GM21825 (cell line): ENCODE measurements around the gene ADA.

Source experiments
- ATAC-seq: cut with Tn5 transposase; IDR thresholded peaks from one replicate; pipeline ENCODE4 v1.9.1; 2021; ENCODE audit warnings: mild to moderate bottlenecking, moderate library complexity; ENCODE audit not compliant: unreplicated experiment

ADA gene

DNA sequence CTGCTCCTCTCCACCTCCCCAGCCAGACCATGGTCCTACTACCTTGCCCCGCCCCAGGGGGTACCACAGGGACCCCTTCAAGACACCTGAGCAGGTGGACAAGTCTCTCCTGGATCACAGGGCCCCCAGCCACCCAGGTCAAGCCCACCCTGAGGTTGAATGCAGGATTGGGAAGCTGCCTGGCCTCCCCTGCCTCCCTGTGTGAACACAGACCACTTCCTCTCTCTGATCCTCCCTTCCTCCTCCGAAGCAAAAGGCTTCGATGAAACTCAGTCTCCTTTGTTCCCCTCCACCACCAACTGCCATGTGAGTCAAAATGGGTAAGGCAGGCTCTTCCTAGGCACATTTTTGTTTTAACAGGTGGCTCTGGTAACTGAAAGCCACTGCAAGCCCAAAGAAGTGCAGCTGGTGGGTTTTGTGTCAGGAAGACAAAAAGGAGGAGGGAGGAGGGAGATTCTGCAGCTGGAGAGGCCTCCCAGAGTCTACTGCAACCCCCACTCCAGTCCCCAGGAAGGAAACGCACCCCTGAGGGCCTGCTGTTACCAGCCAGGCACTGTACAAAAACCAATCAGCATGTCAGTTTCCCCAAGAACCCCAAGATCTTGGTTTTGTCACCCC lies 5.4 kb downstream of the ADA start:
- peak; percentile 25 for ATAC-seq

DNA sequence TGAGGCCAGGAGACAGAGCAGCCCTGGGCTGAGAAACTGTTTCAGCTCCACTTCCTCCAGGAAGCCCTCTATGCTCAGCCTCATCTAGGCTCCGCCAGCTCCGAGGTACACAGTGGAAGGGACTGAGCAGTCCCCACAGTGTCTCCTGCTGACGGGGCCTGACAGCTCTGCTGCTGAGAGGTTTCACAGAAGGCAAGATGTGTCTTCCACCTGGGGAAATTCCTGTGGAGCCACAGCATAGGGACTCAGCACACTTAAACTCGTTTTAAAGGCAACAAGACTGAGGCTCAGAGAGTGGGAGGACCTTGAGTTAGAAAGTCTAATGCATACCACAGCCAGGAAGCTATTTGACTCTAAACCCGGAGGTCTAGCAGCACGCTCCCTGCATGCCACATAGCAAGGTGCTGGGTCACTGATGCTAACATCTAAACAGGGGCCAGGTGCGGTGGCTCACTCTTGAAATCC lies 6.8 kb downstream of the ADA start:
- no peak for ATAC-seq

GRCh38 chr20:44644230-44644617 lies 7.3 kb downstream of the ADA start:
- ATAC-seq: no peak

GRCh38 chr20:44643596-44644229 lies 7.8 kb downstream of the ADA start:
- no peak for ATAC-seq

- ATAC-seq: no peak
Observed at GRCh38 chr20:44643154-44643519, 8.4 kb downstream of the ADA start.

GRCh38 chr20:44642203-44643153 lies 9.0 kb downstream of the ADA start:
- ATAC-seq: no peak

DNA sequence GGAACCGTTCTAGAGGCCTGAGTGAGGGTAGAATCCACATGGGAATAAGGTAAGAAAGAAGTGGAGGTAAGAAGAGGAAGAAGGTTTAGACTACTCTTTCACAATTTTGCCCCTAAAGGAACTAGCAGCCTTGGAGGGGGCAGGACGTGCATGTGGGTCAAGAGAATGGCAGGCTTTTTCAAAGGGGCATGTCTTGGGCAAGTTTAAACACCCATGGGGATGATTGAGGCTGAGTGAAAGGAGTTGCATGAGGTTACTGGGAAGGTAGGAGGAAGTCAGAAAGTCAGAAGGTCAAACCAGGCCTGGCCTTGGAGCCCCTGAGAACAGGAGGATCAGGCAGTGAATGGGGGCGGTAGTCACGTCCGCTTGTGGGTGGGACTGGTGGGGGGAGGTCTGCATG lies 10.2 kb downstream of the ADA start:
- no peak for ATAC-seq

GRCh38 chr20:44640522-44640921 lies 11.0 kb downstream of the ADA start:
- ATAC-seq: no peak

DNA sequence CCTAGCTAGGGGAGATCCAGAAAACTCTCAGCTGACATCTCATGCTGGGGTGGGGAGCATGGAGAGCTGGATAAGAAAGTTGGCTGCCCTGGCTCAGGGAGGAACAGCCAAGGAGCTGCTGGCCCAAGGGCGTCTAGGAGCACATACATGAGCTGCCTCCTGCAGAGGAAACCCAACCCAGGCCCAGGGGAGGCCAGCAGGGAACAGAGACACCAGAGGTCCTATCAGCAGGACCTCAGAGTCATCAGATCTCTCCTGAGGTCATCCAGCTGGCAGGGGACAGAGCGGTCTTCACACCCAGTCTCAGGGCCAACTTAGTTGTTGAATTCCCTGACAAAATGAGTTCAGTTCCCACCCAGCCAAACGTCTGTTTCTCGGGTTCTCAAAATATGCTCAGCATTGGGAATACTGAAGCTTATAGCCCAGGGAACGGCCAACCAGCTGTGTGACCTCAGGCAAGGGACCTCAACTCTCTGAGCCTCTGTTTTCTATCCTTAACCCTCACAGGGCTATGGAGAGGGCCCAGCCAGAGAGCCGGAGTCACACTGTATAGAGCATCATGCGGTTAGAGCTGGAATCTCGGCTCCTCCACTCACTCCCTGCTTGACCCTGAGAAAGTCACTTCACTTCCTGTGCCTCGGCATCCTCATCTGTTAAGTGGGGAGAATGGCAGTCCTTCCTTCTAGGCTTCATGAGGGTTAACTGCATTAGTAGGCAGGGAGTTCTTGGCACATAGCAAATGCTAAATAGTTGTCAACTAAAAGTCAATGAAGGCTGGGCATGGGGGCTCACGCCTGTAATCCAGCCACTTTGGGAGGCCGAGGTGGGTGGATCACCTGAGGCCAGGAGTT lies 13.8 kb downstream of the ADA start:
- ATAC-seq: no peak

DNA sequence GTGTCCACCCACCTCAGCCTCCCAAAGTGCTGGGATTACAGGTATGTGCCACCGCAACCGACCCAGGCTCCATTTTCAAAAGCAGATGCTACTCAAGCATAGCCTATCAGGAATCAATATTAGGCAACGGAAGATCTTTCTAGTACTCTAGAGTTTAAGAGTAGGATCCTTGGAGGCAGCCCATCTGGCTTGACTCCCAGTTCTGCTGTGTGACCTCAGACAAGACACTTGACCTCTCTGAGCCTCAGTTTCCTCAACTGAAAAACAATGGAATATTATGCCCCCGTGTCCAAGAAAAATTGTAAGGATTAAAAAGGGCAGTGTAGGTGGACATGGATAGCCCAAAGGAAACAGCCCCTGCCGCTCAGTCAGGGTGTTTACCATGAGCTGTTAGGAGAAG lies 14.5 kb downstream of the ADA start:
- no peak for ATAC-seq

- no peak for ATAC-seq
Observed at GRCh38 chr20:44635877-44636276, 15.6 kb downstream of the ADA start.

- ATAC-seq: no peak
Observed at GRCh38 chr20:44633872-44634600, 17.5 kb downstream of the ADA start.

DNA sequence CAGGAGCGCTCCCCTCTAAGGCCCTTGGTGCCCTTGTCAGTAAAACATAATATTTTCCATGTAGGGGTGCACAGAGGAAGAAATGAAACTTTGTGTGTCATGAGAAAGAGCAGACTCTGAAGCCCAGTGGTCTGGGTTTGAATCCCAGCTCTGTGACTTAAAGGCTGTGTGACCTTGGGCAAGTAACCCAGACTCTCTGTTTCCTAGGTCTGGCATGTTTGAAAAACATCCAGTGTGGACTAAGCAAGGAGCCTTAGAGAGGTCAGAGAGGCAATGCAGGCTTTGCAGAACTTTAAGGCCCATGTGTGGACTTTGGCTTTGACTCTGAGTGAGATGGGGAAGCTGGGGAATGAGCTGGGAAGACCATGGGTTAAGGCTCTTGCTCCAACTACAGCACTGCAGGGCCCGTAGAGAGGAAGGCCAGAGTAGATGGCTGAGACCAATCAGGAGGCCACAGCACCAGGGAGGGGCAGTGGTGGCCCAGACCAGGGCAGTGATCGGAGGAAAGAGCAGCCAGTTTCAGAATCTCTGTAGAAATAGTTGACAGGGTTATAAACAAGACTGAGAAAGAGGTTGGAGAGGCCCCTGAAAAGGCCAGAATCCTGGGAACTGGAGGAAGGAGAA lies 18.2 kb downstream of the ADA start:
- ATAC-seq: no peak

- ATAC-seq: no peak
Observed at GRCh38 chr20:44632103-44632752, 19.3 kb downstream of the ADA start.

- no peak for ATAC-seq
Observed at GRCh38 chr20:44630297-44630696, 21.2 kb downstream of the ADA start.

DNA sequence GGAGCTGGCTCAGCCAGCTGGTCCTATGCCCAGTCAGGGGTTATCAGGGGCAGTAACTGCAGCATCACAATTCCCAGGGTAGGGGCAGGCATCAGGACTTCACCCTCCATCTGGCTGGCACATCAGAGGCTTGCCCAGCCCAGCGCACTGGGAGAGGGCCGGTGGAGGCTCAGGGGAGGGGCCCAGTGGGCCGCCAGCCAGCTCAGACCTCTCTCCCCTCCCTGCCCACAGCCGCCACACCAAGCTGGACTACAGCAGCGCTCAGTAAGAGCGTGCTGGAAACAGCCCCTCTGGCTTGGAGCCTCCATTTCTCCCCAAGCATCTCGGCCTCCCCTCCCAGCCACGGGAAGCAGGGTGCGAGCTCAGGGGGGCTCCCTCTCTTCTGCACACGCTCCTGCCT lies 22.0 kb downstream of the ADA start:
- ATAC-seq: no peak

GRCh38 chr20:44629017-44629385 lies 22.5 kb downstream of the ADA start:
- ATAC-seq: no peak

DNA sequence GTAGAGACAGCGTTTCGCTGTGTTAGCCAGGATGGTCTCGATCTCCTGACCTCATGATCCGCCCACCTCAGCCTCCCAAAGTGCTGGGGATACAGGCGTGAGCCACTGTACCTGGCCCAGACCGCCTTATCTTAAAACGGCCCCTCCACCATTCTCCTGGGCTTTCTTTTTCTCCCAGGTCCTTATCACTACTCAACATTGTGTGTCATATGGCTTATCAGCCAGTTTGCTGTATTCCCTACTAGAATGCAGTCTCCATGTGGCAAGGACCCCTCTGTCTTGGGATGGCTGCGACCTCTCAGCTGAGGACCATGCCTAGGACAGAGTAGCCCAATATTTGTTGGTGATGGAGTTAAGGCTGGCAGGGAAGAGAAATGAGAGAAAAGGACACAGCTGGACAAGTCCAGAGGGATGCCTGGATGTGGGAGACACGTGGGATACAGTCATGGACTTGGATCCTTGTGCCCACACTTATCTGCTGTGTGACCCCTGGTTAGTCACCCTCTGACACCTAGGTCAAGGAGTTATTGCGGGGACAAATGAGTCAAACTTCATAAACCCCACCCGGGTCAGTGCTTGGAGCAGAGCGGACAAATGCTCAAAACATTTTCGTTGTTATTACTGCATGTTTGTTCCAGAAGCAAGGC lies 24.0 kb downstream of the ADA start:
- no peak for ATAC-seq

GRCh38 chr20:44626278-44626677 lies 25.2 kb downstream of the ADA start:
- no peak for ATAC-seq
